Astrocyte (in vitro differentiated cells and primary cell): ENCODE measurements around the gene OR51B6. TPM values are rescaled to one million over a fixed set of nuclear protein-coding genes. Genes with fewer than 3 reads are reported as not detected.
A peak's percentile ranks its signal among the peaks of the same experiment; 100 is the strongest.
"Not testable (repeated sequence)": the region's sequence is repeated elsewhere in the genome, so short reads cannot be mapped to it uniquely, and the experiment has no call there.

Experiments used
- DNase-seq: peaks from one replicate; pipeline ENCODE4 v3.0.0-alpha.2; 2010; ENCODE audit warnings: low read depth
- FAIRE-seq: peaks from 2 replicates; lab custom pipeline; 2011; peaks lifted over from hg19 to GRCh38; lab: Jason Lieb, UNC
- H2AFZ ChIP-seq: 2 replicates; pipeline ENCODE4 v1.6.0; 2012; ENCODE audit warnings: low read depth, low read length, inconsistent platforms
- H3K27ac ChIP-seq: 2 replicates; pipeline ENCODE4 v1.5.1; 2011; ENCODE audit warnings: low read depth, low read length, inconsistent platforms
- H3K27me3 ChIP-seq: 2 replicates; pipeline ENCODE4 v1.6.0; 2011; ENCODE audit warnings: low read length, inconsistent platforms; ENCODE audit not compliant: insufficient read depth
- H3K36me3 ChIP-seq: 2 replicates; pipeline ENCODE4 v1.5.1; 2011; ENCODE audit warnings: low read length, inconsistent platforms; ENCODE audit not compliant: insufficient read depth
- H3K4me1 ChIP-seq: 2 replicates; pipeline ENCODE4 v1.5.1; 2011; ENCODE audit warnings: low read length, inconsistent platforms; ENCODE audit not compliant: insufficient read depth
- H3K4me2 ChIP-seq: 2 replicates; pipeline ENCODE4 v1.6.0; 2012; ENCODE audit warnings: low read length, inconsistent platforms
- H3K4me3 ChIP-seq: 2 replicates; pipeline ENCODE4 v1.5.1; 2011; ENCODE audit warnings: low read depth, mild to moderate bottlenecking, low read length, inconsistent platforms; ENCODE audit not compliant: insufficient read depth
- H3K79me2 ChIP-seq: 2 replicates; pipeline ENCODE4 v1.6.0; 2012; ENCODE audit warnings: mild to moderate bottlenecking, low read length, inconsistent platforms; ENCODE audit not compliant: insufficient read depth
- H3K9ac ChIP-seq: 2 replicates; pipeline ENCODE4 v1.6.0; 2012; ENCODE audit warnings: mild to moderate bottlenecking, low read length, inconsistent platforms
- H3K9me3 ChIP-seq: 2 replicates; pipeline ENCODE4 v1.5.1; 2012; ENCODE audit warnings: low read depth, mild to moderate bottlenecking, low read length, inconsistent platforms; ENCODE audit not compliant: insufficient read depth
- H4K20me1 ChIP-seq: 2 replicates; pipeline ENCODE4 v1.6.0; 2012; ENCODE audit warnings: low read length, inconsistent platforms; ENCODE audit not compliant: insufficient read depth
- H3K27ac Mint-ChIP-seq: one replicate; pipeline ENCODE4 v1.8.0; 2021; ENCODE audit warnings: mild to moderate bottlenecking, mixed read lengths; ENCODE audit not compliant: unreplicated experiment
- H3K27me3 Mint-ChIP-seq: one replicate; pipeline ENCODE4 v1.8.0; 2021; ENCODE audit warnings: low read depth, mixed read lengths; ENCODE audit not compliant: unreplicated experiment
- H3K36me3 Mint-ChIP-seq: one replicate; pipeline ENCODE4 v1.8.0; 2021; ENCODE audit warnings: low read depth, mixed read lengths; ENCODE audit not compliant: unreplicated experiment
- H3K4me1 Mint-ChIP-seq: one replicate; pipeline ENCODE4 v1.8.0; 2021; ENCODE audit warnings: low read depth, mixed read lengths; ENCODE audit not compliant: unreplicated experiment
- H3K4me3 Mint-ChIP-seq: one replicate; pipeline ENCODE4 v1.8.0; 2021; ENCODE audit warnings: mild to moderate bottlenecking, moderate library complexity, mixed read lengths; ENCODE audit not compliant: unreplicated experiment
- H3K9me3 Mint-ChIP-seq: one replicate; pipeline ENCODE4 v1.8.0; 2021; ENCODE audit warnings: mild to moderate bottlenecking, mixed read lengths; ENCODE audit not compliant: unreplicated experiment
- CTCF ChIP-seq: IDR thresholded peaks from 2 replicates; pipeline ENCODE4 v1.5.1; 2011; ENCODE audit warnings: low read depth, mild to moderate bottlenecking, inconsistent platforms, low read length, moderate library complexity; ENCODE audit not compliant: insufficient read depth
- EZH2 ChIP-seq: IDR thresholded peaks from 2 replicates; pipeline ENCODE4 v1.6.1; 2012; ENCODE audit warnings: mild to moderate bottlenecking, low read length, inconsistent platforms; ENCODE audit not compliant: insufficient read depth
- total RNA-seq: library from RNA; stranded (reverse); gene quantifications from 2 replicates; pipeline ENCODE4 v1.2.1, GENCODE V29; 2021

The OR51B6 gene
- total RNA-seq, 1 donor from 2014 or later, result not detected

GRCh38 chr11:5336331-5336730 is 15.0 kb upstream of the OR51B6 start:
- Histone ChIP-seq H3K27ac (no peak overlapping the region), H3K36me3 (no peaks in the 10 kb centered on the region), H3K4me3 (no peak overlapping the region), H2AFZ (no peak overlapping the region), H3K4me2 (no peak overlapping the region), H3K9ac (no peak overlapping the region), H3K4me1 (no peaks in the 10 kb centered on the region), H3K9me3 (no peaks in the 10 kb centered on the region), H3K27me3 (no peaks in the 10 kb centered on the region), H4K20me1 (no peaks in the 10 kb centered on the region), H3K79me2 (no peaks in the 10 kb centered on the region)
- H3K4me1 Mint-ChIP-seq, result peaks cover 2% of the 10 kb centered on the region
- H3K9me3 Mint-ChIP-seq, result peaks cover 2% of the 10 kb centered on the region
- H3K4me3 Mint-ChIP-seq, result no peak overlapping the region
- H3K27ac Mint-ChIP-seq, result no peak overlapping the region
- DNase-seq, result peak; percentile 26
- no peak for FAIRE-seq
- TF ChIP-seq CTCF (no peak), EZH2 (no peak)
- no peaks in the 10 kb centered on the region for H3K27me3 Mint-ChIP-seq
- no peaks in the 10 kb centered on the region for H3K36me3 Mint-ChIP-seq

GRCh38 chr11:5337253-5337652 is 14.1 kb upstream of the OR51B6 start:
- not testable (repeated sequence) for H4K20me1 ChIP-seq, H3K4me1 Mint-ChIP-seq, H3K27me3 Mint-ChIP-seq, H3K4me1 ChIP-seq, H3K36me3 Mint-ChIP-seq, FAIRE-seq, DNase-seq, H3K9me3 ChIP-seq, H3K27ac Mint-ChIP-seq, H3K27ac ChIP-seq, H3K4me3 Mint-ChIP-seq, H2AFZ ChIP-seq, H3K4me3 ChIP-seq, H3K27me3 ChIP-seq, H3K4me2 ChIP-seq, H3K79me2 ChIP-seq, H3K9me3 Mint-ChIP-seq, H3K9ac ChIP-seq, H3K36me3 ChIP-seq

GRCh38 chr11:5339771-5340322 is 11.5 kb upstream of the OR51B6 start:
- H2AFZ ChIP-seq, result no peak overlapping the region
- Mint-ChIP-seq H3K36me3 (peaks cover 2% of the 10 kb centered on the region), H3K9me3 (peaks cover 2% of the 10 kb centered on the region)

More at GRCh38 chr11:5339771-5340322, 11.5 kb upstream of the OR51B6 start:
- H3K27me3 Mint-ChIP-seq, result no peaks in the 10 kb centered on the region
- no peak overlapping the region for H3K27ac Mint-ChIP-seq
- no peak overlapping the region for H3K4me2 ChIP-seq
- no peak overlapping the region for H3K4me3 ChIP-seq
- H3K27me3 ChIP-seq, result no peaks in the 10 kb centered on the region
- no peak overlapping the region for H3K27ac ChIP-seq
- DNase-seq (no peak), FAIRE-seq (no peak)
- no peaks in the 10 kb centered on the region for H4K20me1 ChIP-seq
- no peak overlapping the region for H3K9ac ChIP-seq
- no peaks in the 10 kb centered on the region for H3K9me3 ChIP-seq
- no peaks in the 10 kb centered on the region for H3K4me1 ChIP-seq
- no peak overlapping the region for H3K4me3 Mint-ChIP-seq
- TF ChIP-seq EZH2, result no peak
- no peaks in the 10 kb centered on the region for H3K36me3 ChIP-seq
- H3K4me1 Mint-ChIP-seq, result peaks cover 2% of the 10 kb centered on the region
- no peaks in the 10 kb centered on the region for H3K79me2 ChIP-seq
